Right ventricle myocardium superior (tissue), 1 donor: ENCODE results near the gene RAN. TPM values are rescaled to one million over a fixed set of nuclear protein-coding genes. Genes with fewer than 3 reads are reported as not detected.

Source experiments
- ATAC-seq: fragments of 200-7000 bp; cut with Tn5 transposase; one replicate; pipeline ENCODE4 v1.9.1; 2020; ENCODE audit warnings: mild to moderate bottlenecking; ENCODE audit not compliant: poor library complexity
- DNase-seq: peaks from one replicate; pipeline ENCODE4 v3.0.0-alpha.2; 2020
- intact Hi-C: fragments of 100-400 bp; cut with DNase I; formaldehyde crosslinking; loops from one replicate; pipeline ENCODE4 v1.11.2; 2022
- total RNA-seq: library from RNA; stranded (reverse); fragmentation: NEBNext Ultra II Directional; extraction: Animal tissue kit (Norgen Biotek cat#: 25700); gene quantifications from one replicate; pipeline ENCODE4 v1.2.1, GENCODE V29; 2021
- donor health status: DM: no; HTN: yes; CAD: no; lungs with severe emphysema.

Gene RAN
- total RNA-seq, 1 donor from 2014 or later: 225 TPM

DNA sequence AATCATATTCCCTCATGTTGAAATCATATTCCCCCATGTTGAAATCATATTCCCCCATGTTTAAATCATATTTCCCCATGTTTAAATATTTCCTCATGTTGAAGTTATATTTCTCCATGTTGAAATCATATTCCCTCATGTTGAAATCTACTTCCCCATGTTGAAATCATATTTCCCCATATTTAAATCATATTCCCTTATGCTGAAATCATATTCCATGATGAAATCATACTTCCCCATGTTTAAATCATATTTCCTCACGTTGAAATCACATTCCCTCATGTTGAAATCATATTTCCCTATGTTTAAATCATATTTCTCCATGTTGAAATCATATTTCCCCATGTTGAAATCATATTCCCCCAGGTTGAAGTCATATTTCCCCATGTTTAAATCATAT, 47.2 kb downstream of the RAN start:
- no peak for ATAC-seq
- intact Hi-C loops: loop anchor here (5.0 kb wide), 1 partner anchor 213 kb away; no protein-coding TSS in a partner anchor
- DNase-seq: no peak

DNA sequence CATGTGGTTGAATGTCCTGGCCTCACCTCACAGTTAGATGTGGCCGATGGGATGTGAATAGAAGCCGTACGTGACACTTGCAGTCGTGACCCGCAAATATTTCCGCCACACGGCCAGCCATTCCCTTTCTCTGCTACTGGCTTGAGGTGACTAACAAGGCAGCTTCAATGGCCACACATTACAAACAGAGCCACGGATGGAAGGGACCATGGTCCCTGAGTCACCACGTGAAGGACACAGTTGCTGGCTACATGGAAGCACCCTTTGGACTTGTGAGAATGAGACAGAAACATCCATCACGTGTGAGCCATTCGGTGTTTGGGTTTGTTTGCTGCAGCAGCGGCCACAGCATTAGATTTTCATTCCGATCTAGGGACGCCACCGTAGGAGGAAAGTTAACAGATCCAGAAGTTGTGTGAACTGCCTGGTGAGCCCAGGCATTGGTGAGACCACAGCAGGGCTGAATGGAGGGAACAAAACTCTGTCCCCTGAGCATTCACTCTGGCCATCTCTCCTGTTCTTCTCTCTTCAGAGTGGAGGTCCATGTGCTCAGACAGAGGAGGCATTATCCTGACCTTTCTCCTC, 48.3 kb downstream of the RAN start:
- peak; percentile 48 for ATAC-seq
- intact Hi-C loops: no loop called here
- no peak for DNase-seq

DNA sequence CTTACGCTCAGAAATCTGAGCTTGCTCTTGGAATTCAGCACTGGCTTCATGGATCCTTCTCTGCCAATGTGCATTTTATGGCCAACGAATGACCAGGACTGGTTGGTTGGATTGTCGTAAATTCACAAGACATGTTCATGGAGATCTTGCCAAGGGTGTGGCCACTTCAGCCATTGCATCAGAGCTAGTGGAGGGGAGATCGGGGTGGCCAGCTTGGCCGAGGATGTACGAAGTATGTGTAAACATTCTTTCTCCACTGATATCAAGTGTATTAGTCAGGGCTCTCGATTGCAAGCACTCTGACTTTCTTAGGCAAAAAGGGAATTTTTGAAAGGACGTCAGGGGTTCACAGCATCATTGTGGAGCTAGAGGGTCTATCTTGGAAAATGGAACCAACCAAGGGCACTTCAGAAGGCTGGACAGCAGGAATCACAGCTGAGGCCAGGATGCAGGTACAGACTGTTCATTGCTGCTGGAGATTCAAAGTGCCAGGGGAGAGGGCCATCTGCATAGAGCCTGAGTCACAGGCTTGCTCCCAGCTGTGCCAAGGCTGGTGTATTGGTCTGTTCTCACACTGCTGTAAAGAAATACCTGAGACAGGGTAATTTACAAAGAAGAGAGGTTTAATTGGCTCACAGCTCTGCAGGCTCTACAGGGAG, 49.0 kb downstream of the RAN start:
- intact Hi-C loops: no loop called here
- peak; percentile 86 for DNase-seq
- peak; percentile 76 for ATAC-seq

DNA sequence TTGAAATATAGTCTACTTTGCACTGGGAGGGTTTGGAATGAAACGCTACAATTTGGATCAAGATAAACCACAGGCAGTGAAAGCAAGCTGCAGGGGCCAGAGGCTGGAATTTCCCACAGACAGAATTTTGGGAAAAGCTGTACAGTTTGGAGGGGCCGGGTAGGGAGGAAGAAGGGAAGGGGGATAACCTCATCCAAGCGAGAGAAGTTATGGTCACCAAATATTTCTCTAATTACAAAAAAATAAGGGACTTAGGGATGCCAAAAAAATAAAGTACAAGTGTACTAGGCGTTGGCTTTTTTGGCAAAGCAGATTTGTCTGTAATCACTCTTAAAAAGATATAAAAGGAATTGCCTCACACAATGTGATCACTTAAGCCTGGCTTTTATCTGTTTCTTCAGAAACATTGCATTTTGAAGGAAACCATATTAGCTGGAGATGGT, 50.7 kb downstream of the RAN start:
- DNase-seq (no peak), ATAC-seq (peak; percentile 57)
- intact Hi-C loops: no loop called here

DNA sequence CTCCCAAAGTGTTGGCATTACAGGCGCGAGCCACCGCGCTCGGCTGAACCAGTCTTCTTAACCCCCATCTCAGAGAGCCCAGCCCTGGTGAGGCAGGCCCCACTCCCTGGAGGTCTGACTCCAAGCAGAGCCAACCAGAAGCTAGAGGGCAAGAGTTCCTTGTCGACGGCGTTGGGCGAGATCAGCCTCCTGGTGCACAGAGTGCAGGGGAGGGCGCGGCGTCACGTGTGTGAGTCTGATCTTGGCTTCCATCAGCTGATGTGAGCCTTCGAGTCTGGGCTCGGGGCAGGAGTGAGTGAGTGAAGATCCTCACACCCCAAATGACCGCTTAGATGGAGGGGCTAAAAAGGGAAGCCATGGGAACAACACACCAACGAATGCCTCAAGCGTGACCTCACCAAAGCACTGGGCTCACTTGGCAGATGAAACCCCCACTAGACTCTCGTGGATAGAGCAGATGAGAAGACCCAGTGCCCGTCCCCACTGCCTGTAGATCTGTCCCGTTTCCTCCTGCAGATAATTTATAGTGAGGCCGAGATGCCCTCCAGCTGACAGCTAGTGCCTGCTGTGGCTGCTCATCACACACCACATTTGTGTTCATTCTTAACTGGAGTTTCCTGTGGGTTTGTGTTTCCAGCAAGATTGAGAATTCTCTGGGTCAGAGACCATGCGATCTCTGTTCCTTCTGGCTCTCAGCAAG, 53.2 kb downstream of the RAN start:
- intact Hi-C loops: no loop called here
- no peak for ATAC-seq
- DNase-seq: no peak

DNA sequence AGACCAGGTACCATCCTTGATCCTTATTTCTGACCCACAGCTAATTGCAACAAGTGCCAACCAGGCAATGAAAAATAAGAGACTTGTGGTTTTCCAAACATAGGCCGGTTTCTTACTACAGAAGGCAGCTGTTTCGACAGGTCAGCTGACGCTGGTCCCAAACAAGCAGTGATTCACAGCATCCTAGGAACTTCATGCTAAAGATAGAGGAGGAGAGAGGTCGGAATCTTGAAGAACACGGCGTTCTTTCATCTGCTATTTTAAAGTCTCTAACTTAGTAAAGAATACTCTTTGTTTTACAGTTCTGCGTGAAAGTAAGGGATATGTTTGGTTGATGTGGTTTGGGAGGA, 53.8 kb downstream of the RAN start:
- no peak for ATAC-seq
- intact Hi-C loops: no loop called here
- no peak for DNase-seq

Other genes starting within 250 kb of the RAN start
- not detected for gene RIMBP2, start 155.8 kb upstream of the RAN start, total RNA-seq
- 11.4 TPM for gene STX2, start 32.8 kb upstream of the RAN start, total RNA-seq
- gene ADGRD1, start 81.8 kb downstream of the RAN start, total RNA-seq: 86.1 TPM